Heart left ventricle (tissue), 16 donors: Measurements from ENCODE around the gene MACC1. TPM values are rescaled to one million over a fixed set of nuclear protein-coding genes. Genes with fewer than 3 reads are reported as not detected.

Experiments used
- ATAC-seq, 4 donors: fragments of 200-7000 bp; cut with Tn5 transposase; one replicate each; pipeline ENCODE4 v1.9.1; 2020 to 2022; ENCODE audit warnings: moderate library complexity in 4 of 4, mild to moderate bottlenecking in 3 of 4, moderate number of reproducible peaks in 1 of 4
- DNase-seq, 5 donors: peaks; one replicate each; pipeline ENCODE4 v3.0.0-alpha.2; 2020
- H3K27ac ChIP-seq, 12 donors: fragments of 200-600 bp; sonication (generic) in 4 of 12; one replicate each; pipeline versions ENCODE4 v1.5.0 to v1.8.0; 2016 to 2022; ENCODE audit warnings: mild to moderate bottlenecking in 2 of 12
- H3K27me3 ChIP-seq, 9 donors: fragments of 200-600 bp; sonication (generic) in 2 of 9; one replicate each; pipeline versions ENCODE4 v1.5.1 to v1.8.0; 2016 to 2022; ENCODE audit warnings: mild to moderate bottlenecking in 3 of 9
- H3K36me3 ChIP-seq, 9 donors: fragments of 200-600 bp; sonication (generic) in 2 of 9; one replicate each; pipeline versions ENCODE4 v1.5.0 to v1.8.0; 2018 to 2022; ENCODE audit warnings: mild to moderate bottlenecking in 2 of 9
- H3K4me1 ChIP-seq, 12 donors: fragments of 200-600 bp; sonication (generic) in 4 of 12; one replicate each; pipeline versions ENCODE4 v1.5.0 to v1.8.0; 2016 to 2022; ENCODE audit warnings: mild to moderate bottlenecking in 3 of 12
- H3K4me3 ChIP-seq, 12 donors: fragments of 200-600 bp; sonication (generic) in 4 of 12; one replicate each; pipeline versions ENCODE4 v1.5.0 to v1.8.0; 2017 to 2022; ENCODE audit warnings: mild to moderate bottlenecking in 9 of 12, moderate library complexity in 4 of 12
- H3K9me3 ChIP-seq, 12 donors: fragments of 200-600 bp; sonication (generic) in 4 of 12; one replicate each; pipeline versions ENCODE4 v1.5.0 to v1.8.0; 2016 to 2022; ENCODE audit warnings: mild to moderate bottlenecking in 1 of 12
- POLR2A ChIP-seq, 2 donors: fragments of 450-650 bp; IDR thresholded peaks; one replicate each; pipeline ENCODE4 v1.6.1; 2017; ENCODE audit warnings: antibody characterized with exemption in 2 of 2, mild to moderate bottlenecking in 2 of 2, moderate library complexity in 2 of 2
- WGBS, 4 donors: extraction: QIAGEN DNeasy Blood & Tissue Kit in 2 of 4; methylation state at CpG; one replicate each; pipeline versions ENCODE4 v1.1.5 to v1.1.7; 2013 to 2018; 5-methylcytosine and 5-hydroxymethylcytosine counted together
- intact Hi-C, 10 donors: fragments of 100-400 bp; cut with DNase I; formaldehyde crosslinking; loops; one replicate each; pipeline versions ENCODE4 v1.11.1 to v1.14.2; 2022
- long read RNA-seq, 3 donors: library from polyadenylated mRNA; unstranded; transcript quantifications; one replicate each; pipeline ENCODE4 v2.0.0, GENCODE V29; 2020 to 2021
- polyA plus RNA-seq, 2 donors: library from polyadenylated mRNA; stranded (reverse); fragments of 200-250 nt; gene quantifications; one replicate each; pipeline ENCODE4 v1.2.3, GENCODE V29; 2013
- total RNA-seq, 9 donors: library from RNA; depleted of rRNA in 2 of 9; stranded (reverse); fragments of >200 nt in 2 of 9; fragmentation: NEBNext Ultra II Directional in 3 of 9; extraction: Animal tissue kit (Norgen Biotek cat#: 25700) in 3 of 9; gene quantifications; one replicate each; pipeline versions ENCODE4 v1.1.0 to v1.2.4, GENCODE V29; 2016 to 2023
- TF ChIP-seq, protein P1 (sequence below), 12 donors: fragments of 200-600 bp; sonication (generic) in 4 of 12; IDR thresholded peaks; one replicate each; pipeline versions ENCODE4 v1.5.0 to v1.8.0; 2018 to 2022; ENCODE audit warnings: antibody characterized with exemption in 12 of 12, mild to moderate bottlenecking in 5 of 12
- donor health status: ischemic (EF 13 %, LVEDD 7.1; RV severe dilation, severe dysfunction).
- donor health status: healthy with polysubstance abuse.
- donor health status: DM: no; HTN: yes; CAD: no.
- donor health status: DM: no; HTN: no; CAD: no.
- donor health status: ischemic (EF 25% LVEDD 6.9; RV normal size, moderate dysfunction).
- donor health status: ischemic (EF 25% LVEDD 5.7; RV mildly dilated, moderate dysfunction).
- donor health status: healthy.
- donor health status: DM: yes; HTN: yes; CAD: no.
- donor health status: ischemic (EF 35%, LVEDD 5.7; RV mildly dilated, moderate dysfunction).
- donor health status: nonischemic (EF 11% LVEDD 7.7; RV severe dilation, severe dysfunction).
- donor health status: DM: yes; HTN: yes; CAD: no.
- donor health status: PGD.
- donor health status: ischemic (EF 29% LVEDD 5.4; RV normal size, mild dysfunction).
- donor health status: nonischemic (EF 23%, LVEDD 6.1; RV moderate dilation, normal function).

MACC1 gene, protein sequence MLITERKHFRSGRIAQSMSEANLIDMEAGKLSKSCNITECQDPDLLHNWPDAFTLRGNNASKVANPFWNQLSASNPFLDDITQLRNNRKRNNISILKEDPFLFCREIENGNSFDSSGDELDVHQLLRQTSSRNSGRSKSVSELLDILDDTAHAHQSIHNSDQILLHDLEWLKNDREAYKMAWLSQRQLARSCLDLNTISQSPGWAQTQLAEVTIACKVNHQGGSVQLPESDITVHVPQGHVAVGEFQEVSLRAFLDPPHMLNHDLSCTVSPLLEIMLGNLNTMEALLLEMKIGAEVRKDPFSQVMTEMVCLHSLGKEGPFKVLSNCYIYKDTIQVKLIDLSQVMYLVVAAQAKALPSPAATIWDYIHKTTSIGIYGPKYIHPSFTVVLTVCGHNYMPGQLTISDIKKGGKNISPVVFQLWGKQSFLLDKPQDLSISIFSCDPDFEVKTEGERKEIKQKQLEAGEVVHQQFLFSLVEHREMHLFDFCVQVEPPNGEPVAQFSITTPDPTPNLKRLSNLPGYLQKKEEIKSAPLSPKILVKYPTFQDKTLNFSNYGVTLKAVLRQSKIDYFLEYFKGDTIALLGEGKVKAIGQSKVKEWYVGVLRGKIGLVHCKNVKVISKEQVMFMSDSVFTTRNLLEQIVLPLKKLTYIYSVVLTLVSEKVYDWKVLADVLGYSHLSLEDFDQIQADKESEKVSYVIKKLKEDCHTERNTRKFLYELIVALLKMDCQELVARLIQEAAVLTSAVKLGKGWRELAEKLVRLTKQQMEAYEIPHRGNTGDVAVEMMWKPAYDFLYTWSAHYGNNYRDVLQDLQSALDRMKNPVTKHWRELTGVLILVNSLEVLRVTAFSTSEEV
- total RNA-seq (1 to 10 TPM in 1 of 9 donors, under 1 TPM in 5, not detected in 3; 0.05 to 1.3 (median 0.12) TPM), polyA plus RNA-seq (under 1 TPM in 1 of 2 donors, not detected in 1; under 0.01 TPM)
- long read RNA-seq, donor 1, result 0 reads
- long read RNA-seq, donor 2, result 0 reads
- long read RNA-seq, donor 3, result 0 reads

GRCh38 chr7:20217193-20217948, at the start of gene MACC1:
Gene MACC1 (minus strand): TSS chr7:20217384. CDS start chr7:20161862, 55,522 bp downstream.
- peak within 1 kb of the TSS in 1 of 12 donors; percentile 58 for H3K27ac ChIP-seq
- H3K4me3 ChIP-seq, result peak within 1 kb of the TSS in 1 of 12 donors; percentile 23
- DNase-seq (peak in 2 of 5 donors; percentile 8 to 42), ATAC-seq (no peak)
- no peaks in the 10 kb centered on the region for H3K9me3 ChIP-seq
- H3K4me1 ChIP-seq, result peaks cover 0 to 38% (median 0%) of the 10 kb centered on the region in 12 donors
- intact Hi-C loops, result no loop called here
- WGBS, 4 donors, result 43 to 61% (median 51%) methylated on average over 6 of the region's 6 CpGs
- TF ChIP-seq, protein P1, sequence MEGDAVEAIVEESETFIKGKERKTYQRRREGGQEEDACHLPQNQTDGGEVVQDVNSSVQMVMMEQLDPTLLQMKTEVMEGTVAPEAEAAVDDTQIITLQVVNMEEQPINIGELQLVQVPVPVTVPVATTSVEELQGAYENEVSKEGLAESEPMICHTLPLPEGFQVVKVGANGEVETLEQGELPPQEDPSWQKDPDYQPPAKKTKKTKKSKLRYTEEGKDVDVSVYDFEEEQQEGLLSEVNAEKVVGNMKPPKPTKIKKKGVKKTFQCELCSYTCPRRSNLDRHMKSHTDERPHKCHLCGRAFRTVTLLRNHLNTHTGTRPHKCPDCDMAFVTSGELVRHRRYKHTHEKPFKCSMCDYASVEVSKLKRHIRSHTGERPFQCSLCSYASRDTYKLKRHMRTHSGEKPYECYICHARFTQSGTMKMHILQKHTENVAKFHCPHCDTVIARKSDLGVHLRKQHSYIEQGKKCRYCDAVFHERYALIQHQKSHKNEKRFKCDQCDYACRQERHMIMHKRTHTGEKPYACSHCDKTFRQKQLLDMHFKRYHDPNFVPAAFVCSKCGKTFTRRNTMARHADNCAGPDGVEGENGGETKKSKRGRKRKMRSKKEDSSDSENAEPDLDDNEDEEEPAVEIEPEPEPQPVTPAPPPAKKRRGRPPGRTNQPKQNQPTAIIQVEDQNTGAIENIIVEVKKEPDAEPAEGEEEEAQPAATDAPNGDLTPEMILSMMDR (IDR thresholded peaks at IDR 0.05), result peak in 1 of 12 donors; percentile 14
- TF ChIP-seq POLR2A (IDR thresholded peaks at IDR 0.05), result no peak
- no peaks in the 10 kb centered on the region for H3K36me3 ChIP-seq
- no peaks in the 10 kb centered on the region for H3K27me3 ChIP-seq

DNA sequence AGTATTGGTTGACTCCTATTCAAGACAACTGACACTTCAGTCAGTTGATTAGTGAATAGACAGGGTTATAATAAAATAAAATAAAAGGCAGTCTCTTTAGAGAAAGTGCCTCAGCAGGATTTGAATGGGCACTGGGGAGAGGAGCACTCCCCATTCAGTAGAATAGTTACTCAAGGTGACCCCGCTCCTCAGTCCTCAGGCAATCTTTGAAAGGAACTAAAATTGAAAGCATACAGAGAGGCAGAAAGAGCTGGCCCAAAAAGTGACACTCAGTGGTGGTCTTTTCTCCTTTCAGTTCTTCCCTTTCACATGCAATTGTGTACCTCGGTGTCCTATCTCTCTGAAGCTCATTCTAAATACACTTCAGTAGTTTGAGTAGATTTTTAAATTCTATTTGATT, 47.4 kb upstream of the MACC1 start:
- no peaks in the 10 kb centered on the region for H3K9me3 ChIP-seq
- WGBS, 4 donors, result 67 to 74% (median 67%) methylated on average over 2 of the region's 2 CpGs
- H3K4me3 ChIP-seq, result no peak overlapping the region
- no peak for TF ChIP-seq POLR2A (IDR thresholded peaks at IDR 0.05)
- TF ChIP-seq, protein P1 (IDR thresholded peaks at IDR 0.05), result no peak
- DNase-seq (no peak), ATAC-seq (no peak)
- H3K36me3 ChIP-seq, result no peaks in the 10 kb centered on the region
- H3K27ac ChIP-seq, result no peak overlapping the region
- peaks cover 0 to 12% (median 0%) of the 10 kb centered on the region in 12 donors for H3K4me1 ChIP-seq
- no peaks in the 10 kb centered on the region for H3K27me3 ChIP-seq
- intact Hi-C loops, result no loop called here

DNA sequence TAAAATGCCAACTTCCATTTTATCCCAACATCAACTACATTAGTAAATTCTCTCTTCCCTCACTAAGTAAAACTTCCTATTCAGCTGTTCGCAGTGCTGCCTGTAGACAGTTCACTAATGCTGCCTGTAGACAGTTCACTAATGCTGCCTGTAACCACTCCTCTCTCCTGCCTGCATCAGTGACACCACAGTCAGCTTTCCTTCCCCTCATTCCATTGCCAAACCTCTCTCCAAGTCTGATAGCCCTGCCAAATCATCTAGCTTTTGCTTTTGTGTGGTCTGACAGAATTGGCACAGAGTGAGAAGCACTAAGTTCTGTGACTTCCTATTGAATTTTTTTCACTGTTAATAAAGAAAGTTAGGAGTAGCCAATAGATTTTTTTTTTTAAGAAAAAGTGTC, 43.0 kb upstream of the MACC1 start:
- no peak overlapping the region for H3K4me3 ChIP-seq
- ATAC-seq, result peak; percentile 61 to 84 (median 74)

More for the DNA sequence above, 43.0 kb upstream of the MACC1 start:
- peaks cover 0 to 12% (median 0%) of the 10 kb centered on the region in 12 donors for H3K4me1 ChIP-seq
- no peaks in the 10 kb centered on the region for H3K36me3 ChIP-seq
- TF ChIP-seq, protein P1 (IDR thresholded peaks at IDR 0.05), result no peak
- TF ChIP-seq POLR2A (IDR thresholded peaks at IDR 0.05), result no peak
- peak in 1 of 5 donors; percentile 23 for DNase-seq
- WGBS, 4 donors, result 56 to 69% (median 64%) methylated on average over 1 of the region's 1 CpG
- intact Hi-C loops, result no loop called here
- H3K27ac ChIP-seq, result no peak overlapping the region
- H3K27me3 ChIP-seq, result no peaks in the 10 kb centered on the region
- no peaks in the 10 kb centered on the region for H3K9me3 ChIP-seq
